ENCODE data around the gene IQSEC1.

DNA sequence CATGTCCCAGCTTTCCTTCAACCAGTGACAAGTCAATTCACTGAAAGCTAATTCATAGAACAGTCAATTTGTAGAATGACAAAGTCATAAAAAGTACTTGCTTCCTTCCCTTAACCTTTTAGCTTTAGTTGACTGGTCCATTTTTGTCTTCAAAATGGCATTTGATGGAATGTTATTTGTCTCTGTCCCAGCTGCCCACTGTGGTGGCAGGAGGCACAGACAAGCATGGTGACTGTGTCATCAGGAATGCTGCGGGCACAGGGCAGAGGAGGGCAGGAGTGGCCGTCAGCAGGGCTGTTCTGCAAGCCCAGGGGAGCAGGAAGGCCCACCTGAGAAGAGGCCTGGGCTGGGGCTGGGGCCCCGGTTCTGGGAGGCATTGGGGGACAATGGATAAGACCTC lies 10.0 kb downstream of the IQSEC1 start:
- TF ChIP-seq CTCF (IDR thresholded peaks at IDR 0.05) = no peak
- no peak for TF ChIP-seq POLR2A (IDR thresholded peaks at IDR 0.05)

Data from breast epithelium (tissue), 3 donors.